ENCODE data around the gene CDK14.

CDK14 gene

DNA sequence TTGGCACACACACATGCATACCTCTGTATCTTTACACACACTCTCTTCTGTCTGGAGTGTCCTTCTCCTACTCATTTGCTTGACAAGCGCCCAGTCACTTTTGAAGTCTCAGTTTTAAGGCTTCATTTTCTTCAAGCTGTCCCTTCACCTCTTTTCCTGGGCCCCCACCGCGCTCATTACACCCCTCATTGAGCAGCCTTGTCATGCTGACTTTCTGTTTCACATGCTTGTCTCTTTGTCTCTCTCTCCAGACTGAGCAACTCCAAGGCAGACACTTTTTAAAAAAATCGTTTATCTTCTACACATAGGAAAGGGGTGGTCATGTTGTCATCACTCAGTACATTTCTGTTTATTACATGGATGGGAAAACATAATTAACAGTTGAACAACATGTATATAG, 442.9 kb downstream of the CDK14 start:
- DNase-seq (ENCODE audit: low read depth in 3 of 3, low spot score in 1 of 3) = no peak

DNA sequence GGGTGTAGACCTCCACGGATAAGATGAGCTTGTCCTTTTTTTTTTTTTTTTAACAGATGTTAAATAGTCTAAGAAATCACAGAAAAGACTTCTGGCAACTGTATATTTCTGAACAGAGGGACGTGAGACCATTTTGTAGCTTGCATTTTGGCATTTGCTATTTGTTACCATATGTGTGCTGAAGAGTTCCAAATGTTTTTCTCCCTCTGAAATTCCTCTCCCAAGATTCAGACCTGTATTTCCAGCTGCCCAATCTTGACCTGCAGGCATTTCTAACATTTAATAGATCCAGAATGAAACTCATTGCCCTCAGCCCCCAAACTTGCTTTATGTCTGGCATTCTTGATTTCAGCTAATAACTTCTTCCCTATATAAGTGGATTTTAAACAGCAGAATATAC, 445.0 kb downstream of the CDK14 start:
- no peak for DNase-seq (ENCODE audit: low read depth in 3 of 3, low spot score in 1 of 3)

DNA sequence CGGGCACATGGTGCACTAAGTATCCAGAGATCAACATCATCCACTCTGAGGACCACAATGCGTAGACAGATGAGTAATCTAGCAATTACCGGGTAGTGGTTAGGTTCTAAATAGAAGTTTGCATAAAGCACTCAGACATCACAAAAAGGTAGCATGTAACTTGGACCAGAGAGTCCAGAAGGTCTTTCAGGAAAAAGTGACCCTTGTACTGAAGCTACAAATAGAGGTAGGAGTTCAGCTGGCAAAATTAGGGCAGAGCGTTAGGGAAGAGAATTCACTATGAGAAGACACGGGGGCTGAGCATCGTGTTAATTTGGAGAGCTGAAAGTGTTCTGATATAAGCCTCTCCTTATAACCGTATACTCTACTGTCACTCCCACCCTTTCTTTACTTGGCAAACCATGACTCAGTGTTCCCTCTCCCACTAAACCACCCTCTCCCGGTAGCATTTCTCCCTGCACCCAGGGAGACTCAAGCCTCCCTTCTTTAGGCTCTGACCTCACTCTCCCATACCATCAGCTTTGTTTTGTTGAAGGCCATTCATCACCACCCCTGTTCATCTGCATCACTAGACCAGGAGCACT, 445.9 kb downstream of the CDK14 start:
- no peak for DNase-seq (ENCODE audit: low read depth in 3 of 3, low spot score in 1 of 3)

DNA sequence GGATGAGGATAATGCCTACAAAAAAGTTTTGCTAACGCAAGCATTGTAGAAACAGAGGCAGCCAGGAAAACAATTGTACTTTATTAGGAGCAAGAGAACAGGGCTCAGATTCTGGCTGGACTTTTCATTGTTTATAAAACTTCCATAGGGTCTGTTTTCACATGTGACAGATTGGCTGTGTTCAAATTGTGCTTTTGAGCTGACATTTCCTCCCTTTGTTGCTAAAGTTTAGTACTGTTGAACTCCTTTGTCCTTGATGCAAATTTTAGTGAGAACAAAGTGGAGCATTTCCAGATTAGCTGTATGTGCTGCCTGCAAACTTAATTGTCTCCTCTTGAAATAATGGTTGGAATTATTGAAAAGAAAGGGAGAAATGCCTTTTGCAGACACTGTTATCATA, 447.1 kb downstream of the CDK14 start:
- no peak for DNase-seq (ENCODE audit: low read depth in 3 of 3, low spot score in 1 of 3)

DNA sequence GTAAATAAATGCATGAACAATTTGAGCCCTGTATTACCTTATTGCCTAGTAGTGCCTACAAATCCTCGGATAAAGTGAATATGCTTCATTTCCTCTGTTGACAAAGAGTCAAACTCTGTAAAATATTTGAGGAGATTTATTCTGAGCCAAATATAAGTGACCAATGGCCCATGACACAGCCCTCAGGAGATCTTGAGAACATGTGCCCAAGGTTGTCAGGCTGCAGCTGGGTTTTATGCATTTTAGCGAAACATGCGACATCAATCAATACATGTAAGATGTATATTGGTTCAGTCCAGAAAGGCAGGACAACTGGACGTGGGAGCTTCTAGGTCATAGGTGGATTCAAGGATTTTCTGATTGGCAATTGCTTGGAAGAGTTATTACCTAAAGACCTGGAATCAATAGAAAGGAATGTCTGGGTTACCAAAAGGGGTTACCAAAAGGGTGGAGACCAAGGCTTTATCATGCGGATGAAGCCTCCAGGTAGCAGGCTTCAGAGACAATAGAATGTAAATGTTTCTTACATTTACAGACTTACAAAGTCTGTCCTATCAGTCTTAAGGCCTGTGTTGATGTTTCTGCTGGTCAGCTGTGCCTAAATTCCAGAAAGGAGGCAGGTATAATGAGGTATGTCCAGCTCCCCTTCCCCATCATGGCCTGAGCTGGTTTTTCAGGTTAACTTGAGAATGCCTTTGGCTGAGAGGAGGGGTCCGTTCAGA, 448.0 kb downstream of the CDK14 start:
- no peak for DNase-seq (ENCODE audit: low read depth in 3 of 3, low spot score in 1 of 3)

DNA sequence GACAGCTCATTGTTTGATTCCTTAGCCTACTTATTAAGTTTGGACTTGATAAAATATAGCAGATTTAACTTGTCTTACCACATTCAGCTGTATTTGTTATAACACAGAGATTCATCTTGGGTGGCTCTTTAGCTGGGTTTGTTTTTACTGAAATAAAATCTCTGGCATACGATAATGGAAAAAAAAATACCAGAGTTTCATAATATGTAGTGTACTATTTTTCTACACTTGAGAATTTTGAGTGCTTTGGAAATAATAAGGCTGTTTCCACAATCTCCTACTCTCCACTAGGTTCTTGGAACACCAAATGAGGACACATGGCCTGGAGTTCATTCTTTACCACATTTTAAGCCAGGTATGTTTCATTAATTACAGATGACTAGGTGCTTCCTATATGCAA, 449.5 kb downstream of the CDK14 start:
- no peak for DNase-seq (ENCODE audit: low read depth in 3 of 3, low spot score in 1 of 3)

DNA sequence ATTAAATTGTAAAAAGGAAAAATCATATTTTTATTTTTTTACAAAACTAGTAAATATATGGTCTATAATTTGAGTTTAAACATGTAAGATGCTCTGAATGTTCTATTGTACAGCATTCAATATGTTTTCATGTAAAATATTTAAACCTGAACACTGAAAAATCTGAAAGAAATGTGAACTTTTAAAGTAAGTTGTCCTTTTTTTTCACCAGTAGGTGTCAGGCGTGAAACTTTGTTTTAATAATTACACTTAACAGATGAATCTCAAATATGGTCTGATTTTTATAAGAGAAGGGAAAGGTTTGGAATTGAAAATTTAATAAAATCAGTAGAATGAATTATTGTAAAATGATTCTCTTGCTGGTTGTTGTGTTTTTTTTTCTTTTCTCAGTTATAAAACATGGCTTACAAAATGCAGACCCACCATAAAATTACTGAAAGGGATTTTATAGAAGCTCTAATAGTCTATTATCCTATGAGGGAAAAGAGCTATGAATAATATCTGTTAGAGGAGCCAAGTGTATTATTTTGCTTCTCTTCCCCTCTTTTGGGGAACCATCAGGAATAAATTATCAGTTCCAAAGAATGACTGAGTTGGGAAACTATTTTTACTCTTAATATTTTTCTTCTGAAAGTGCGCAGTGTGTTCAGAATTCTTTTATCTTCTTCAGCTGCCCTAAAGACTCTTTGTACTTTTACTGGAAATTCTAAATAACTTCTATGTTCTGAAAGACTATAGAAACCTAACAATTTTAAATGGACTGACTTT, 450.4 kb downstream of the CDK14 start:
- no peak for DNase-seq (ENCODE audit: low read depth in 3 of 3, low spot score in 1 of 3)

DNA sequence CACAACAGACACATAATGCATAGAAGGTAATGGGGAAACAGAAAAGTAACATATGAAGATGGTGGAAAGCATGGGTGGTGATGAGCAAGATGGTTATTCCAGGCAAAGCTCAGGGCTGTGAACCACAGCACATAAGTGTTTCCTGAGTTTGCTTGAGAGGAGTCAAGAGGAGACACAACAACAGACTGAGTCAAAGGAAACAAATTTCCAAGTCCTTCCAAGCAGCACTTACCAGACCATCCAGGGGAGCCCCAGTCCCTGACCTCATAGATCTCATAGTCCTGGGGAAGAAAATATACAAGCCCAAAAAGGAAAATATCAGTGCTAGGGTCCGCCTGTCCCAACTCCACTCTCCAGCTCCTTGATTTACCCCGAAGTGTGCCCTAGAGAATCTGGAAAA, 451.5 kb downstream of the CDK14 start:
- no peak for DNase-seq (ENCODE audit: low read depth in 3 of 3, low spot score in 1 of 3)

DNA sequence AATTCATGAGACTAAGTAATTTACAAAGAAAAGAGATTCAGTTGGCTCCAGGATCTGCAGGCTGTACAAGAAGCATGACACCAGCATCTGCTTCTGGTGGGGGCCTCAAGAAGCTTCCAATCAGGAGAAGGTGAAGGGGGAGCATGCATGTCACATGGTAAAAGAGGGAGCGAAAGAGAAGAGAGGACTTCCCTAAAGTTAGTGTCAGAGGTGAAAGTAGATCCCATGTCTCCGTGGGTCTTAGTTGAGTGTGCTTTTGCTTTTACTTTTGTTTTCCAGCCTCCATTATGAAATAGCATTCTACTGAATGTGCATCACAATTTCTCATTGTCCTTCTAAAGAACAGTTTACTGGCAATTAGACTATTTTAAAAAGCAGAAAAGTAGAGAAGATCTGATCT, 454.6 kb downstream of the CDK14 start:
- DNase-seq (ENCODE audit: low read depth in 3 of 3, low spot score in 1 of 3) = no peak

DNA sequence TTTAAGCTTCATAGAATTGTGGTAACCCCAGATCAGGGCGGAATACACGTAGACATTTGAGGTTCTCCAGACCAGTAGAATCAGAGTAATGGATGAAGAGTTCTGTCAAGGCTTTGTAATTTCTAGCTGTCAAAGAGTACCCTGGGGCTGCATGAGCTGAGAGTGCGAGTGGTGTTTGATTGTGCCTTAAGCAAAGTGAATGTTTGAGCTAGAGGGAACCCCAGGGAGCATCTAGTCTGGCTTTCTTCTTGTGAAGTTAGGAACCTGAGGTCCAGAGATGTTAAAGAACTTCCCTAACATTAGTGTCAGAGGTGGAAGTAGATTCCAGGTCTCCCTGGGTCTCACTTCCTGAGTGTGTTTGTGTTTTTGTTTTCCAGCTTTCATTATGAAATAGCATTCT, 455.8 kb downstream of the CDK14 start:
- no peak for DNase-seq (ENCODE audit: low read depth in 3 of 3, low spot score in 1 of 3)

DNA sequence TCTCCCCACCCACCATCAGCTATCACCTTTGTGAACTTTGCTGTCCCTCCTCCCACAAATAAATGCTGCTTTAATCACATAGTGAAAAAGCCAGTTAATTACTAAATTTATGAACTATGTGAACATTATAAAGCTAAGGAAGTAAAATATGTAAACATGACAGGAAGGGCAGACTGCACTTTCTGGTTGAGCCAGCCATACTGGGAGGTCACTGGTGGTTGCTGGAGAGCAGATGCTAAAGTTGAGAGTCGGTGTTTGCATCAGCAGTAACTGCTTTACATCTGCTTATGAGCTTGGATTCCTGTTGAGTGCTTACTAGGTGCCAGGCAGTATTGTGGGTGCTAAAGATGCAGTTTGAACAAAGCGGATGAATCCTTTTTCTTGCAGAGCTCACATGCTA, 458.3 kb downstream of the CDK14 start:
- no peak for DNase-seq (ENCODE audit: low read depth in 3 of 3, low spot score in 1 of 3)

DNA sequence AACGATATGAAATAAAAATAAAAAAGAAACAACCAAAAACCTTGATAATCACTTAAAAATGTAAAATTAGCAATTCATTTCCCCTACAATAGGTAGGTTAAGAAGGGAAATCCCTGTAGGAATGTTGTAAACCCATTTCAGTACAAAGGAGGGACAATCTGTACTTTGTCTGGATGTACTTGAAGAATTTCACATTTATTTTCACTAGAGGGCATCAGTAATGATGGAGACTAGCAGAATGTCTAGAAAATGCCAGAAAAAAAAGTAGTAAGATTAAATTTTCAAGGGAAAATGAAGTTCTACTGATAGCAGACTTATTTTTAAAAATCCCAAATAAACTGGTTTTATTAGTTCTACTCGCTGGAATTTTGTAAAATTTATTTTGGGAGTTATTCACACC, 459.1 kb downstream of the CDK14 start:
- no peak for DNase-seq (ENCODE audit: low read depth in 3 of 3, low spot score in 1 of 3)

DNA sequence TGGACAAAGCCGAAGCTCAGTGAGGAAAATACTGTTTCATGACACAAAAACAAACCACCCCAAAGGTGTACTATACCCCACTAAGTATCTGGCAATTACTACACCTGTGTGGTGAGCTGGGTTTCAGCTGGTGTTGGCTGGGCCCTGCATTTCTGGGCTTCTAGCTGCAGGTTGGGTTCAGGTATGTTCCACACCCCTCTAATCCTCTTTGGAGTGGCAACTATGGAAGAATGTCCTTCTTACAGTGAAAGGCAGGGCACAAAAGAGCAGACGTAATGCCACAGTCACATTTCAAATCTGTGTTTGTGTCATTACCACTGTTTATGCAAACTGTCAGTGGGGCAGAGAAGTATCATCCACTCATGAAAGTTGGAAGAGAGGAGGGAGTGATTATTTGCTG, 466.6 kb downstream of the CDK14 start:
- no peak for DNase-seq (ENCODE audit: low read depth in 3 of 3, low spot score in 1 of 3)

DNA sequence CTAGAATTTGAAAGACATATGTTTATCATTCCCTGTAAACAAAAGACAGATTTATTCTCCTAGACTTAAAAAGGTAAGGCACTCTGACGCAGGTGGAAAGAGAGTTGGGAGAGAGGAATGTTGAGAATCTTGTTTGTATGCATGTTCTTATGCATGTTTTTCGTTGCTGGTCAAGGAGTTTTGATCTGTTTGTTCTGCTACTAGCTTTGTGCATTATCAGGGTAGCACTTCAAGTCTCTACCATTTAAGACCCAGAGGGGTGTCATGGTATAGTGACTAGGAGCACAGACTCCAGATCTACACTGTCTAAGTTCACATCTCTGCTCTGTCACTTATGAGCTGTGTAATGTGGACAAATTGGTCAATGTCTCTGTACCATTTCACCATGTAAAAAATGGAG, 467.9 kb downstream of the CDK14 start:
- no peak for DNase-seq (ENCODE audit: low read depth in 3 of 3, low spot score in 1 of 3)

DNA sequence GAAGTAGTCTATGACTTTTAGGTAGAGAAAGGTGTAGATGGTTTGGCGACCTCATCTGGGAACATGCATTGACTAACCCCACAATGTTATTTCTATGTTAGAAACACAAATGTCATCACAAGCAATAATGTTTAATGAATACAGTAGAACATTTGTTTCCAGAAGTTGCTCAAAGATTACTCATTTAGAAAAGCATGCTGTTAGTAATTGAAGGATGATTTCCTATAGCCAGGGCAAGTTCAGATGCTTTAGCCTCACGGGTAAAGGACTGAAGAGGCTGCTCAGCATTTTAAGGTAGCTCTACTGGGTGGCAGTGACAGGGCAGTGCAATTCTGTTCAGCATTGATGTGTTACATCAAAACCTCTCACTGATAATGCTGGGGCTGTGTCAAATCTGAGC, 468.8 kb downstream of the CDK14 start:
- no peak for DNase-seq (ENCODE audit: low read depth in 3 of 3, low spot score in 1 of 3)

DNA sequence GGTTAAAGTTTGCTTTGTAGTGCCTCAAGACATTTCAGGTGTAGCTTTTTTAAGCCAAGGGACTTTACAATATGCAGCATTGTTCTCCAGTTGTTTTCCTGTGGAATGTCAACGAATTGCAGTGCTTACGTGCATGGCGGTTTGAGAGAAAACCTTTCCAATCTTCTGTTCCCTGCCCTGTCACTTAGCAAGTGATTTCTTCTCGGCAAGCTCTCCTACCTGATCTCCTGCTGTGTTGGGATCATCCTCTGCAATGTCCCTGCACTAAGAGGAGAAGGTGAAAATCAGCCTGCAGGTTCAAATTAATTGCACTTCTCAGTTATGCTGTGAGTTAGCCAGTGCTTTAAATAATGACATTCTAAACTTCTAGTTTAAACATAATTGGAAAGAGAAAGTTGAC, 470.5 kb downstream of the CDK14 start:
- DNase-seq (ENCODE audit: low read depth in 3 of 3, low spot score in 1 of 3) = no peak

DNA sequence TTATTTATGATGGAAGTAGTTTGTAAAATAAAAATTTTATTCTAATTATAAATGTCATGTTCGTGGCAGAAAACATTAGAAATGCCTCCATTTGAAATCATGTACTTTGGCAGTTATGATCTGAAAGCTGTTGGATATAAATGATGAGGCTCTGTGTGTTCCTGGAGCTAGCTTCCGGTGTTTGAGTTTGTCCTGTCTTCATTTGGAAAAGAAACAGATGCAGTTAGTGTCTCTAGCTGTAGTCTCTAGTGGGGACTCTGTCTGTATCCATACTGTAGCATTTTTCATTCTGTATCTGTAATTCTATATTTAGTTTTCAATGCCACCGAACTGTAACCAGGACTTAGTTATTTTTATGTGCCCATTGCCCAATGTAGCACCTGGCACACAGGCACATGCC, 471.1 kb downstream of the CDK14 start:
- DNase-seq (ENCODE audit: low read depth in 3 of 3, low spot score in 1 of 3) = no peak

DNA sequence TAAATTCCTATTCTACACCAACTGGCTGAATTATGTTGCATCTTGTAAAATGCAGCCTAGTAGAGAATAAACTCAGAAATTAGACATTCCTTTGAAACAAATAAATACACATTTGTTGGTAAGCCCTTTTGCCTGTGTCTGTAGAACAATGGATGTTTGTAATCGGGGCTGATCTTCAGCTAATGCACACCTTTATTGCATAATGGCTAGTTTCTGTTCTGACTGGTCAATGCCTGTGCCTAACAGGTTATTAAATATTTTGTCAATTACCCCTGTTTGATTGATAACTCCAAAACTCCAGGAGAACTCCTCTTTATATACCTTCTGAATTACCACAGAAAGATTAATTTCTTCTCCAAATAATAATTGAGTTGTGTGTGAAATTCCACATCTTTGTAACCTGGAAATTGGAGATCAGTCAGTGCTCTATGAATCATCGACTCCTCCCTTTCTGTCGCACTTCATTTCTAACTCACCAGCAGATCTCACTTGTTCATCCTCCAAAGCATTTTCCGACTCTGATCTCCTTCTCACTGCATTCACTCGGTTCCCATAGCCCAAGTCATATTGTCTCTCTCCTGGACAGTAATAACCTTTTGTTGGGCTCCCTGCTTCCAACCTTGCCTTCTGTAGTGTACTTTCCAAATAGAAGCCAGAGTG, 472.1 kb downstream of the CDK14 start:
- DNase-seq (ENCODE audit: low read depth in 3 of 3, low spot score in 1 of 3) = no peak

DNA sequence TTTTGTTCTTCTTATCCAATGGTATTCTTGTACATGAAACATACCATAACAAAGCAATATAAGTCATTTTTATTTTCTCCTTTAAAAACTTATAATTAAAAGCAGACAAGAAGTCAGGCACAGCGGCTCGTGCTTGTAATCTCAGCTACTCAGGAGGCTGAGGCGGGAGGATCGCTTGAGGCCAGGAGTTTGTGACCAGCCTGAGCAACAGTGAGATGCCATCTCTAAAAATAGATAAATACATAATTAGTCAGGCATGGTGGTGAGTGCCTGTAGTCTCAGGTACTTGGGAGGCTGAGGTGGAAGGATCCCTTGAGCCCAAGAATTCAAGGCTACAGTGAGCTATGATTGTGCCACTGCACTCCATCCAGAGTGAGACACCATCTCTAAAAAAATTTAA, 473.0 kb downstream of the CDK14 start:
- DNase-seq (ENCODE audit: low read depth in 3 of 3, low spot score in 1 of 3) = no peak

DNA sequence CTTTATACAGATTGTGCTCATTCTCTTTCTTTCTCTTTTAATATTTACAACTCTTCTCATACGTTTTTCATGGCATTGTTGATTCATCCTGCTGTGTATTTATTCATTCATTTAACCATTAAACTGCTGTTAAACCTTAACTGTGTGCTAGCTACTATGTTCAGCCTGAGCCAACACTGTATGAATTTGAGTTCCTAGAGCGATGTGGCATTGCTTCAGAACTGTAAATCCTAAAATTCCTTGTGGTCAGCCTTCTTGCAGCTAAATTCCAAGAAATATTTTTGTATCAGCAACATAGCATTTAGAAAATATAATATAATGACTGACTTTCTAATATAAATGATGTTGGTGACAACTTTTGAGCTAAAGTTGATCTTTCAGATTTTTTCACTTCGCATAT, 483.4 kb downstream of the CDK14 start:
- DNase-seq (ENCODE audit: low read depth in 3 of 3, low spot score in 1 of 3) = no peak

DNA sequence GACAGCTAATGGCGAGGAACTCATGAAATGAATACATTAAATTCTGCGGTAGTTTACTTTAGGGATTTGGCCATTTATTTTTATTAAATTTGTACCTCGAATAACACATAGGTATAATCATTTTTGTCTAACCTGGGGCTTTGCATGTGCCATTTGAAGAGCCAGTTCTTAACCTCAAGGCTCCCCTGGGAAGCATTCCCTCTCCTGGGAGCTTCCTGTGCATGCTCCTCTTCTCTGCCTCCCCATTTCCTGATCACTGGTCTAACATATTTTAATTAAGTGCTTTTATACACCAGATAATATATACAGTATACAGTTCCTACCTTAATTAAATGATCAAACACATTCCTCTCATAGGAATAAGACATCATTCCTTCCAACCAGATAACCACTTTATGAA, 484.2 kb downstream of the CDK14 start:
- no peak for DNase-seq (ENCODE audit: low read depth in 3 of 3, low spot score in 1 of 3)

DNA sequence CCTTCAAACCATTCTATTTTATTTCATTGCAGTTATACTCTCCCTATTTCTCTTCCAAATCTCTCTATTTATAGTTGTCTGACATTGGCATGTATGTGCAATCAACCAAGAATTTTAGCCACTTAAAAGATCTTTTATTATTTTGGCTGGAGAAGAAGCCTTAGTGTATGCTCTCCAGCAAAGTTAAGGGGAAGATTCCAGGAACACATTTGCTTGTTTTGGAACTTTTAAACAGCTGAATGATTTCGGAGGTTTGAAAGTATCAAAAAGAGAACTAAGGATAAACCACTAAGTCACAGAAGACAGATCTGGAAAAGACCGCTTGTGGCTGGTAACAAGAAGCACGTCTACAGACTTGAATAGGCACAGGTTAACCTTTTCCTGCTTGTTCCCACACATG, 485.9 kb downstream of the CDK14 start:
- no peak for DNase-seq (ENCODE audit: low read depth in 3 of 3, low spot score in 1 of 3)

Data from stimulated activated CD4-positive, alpha-beta T cell treated with anti-CD3 and anti-CD28 coated beads, TNF-alpha, amount 100 ng/mL, for 1 hour (primary cell).